ENCODE data around the gene DUSP16. TPM values are rescaled to one million over a fixed set of nuclear protein-coding genes. Genes with fewer than 3 reads are reported as not detected.

DUSP16 gene
- total RNA-seq, 4 donors from 2014 or later, result 16.2 to 23.2 (median 19.1) TPM

DNA sequence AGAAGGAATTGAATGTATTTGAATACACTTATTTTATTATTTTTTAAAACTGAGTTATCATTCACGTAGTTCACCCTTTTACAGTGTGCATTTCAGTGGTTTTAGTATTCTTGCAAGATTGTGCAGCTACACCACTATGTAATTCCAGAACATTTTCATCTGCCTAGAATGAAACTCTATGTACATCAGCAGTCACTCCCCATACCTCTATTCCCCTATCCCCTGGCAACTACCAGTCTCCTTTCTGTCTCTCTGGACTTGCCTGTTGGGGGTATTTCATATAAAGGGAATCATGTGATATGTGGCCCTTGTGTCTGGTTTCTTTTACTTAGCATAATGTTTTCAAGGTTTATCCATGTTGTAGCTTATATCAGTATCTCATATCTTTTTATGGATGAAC, 109.0 kb downstream of the DUSP16 start:
- Histone ChIP-seq H3K27ac (no peak overlapping the region), H3K9me3 (no peaks in the 10 kb centered on the region), H3K4me3 (no peak overlapping the region), H3K4me1 (peaks cover 0 to 21% (median 6%) of the 10 kb centered on the region in 4 donors), H3K27me3 (no peaks in the 10 kb centered on the region), H3K36me3 (no peaks in the 10 kb centered on the region)
- TF ChIP-seq POLR2A (IDR thresholded peaks at IDR 0.05) (no peak), EP300 (IDR thresholded peaks at IDR 0.05) (no peak)
- TF ChIP-seq, protein P1, sequence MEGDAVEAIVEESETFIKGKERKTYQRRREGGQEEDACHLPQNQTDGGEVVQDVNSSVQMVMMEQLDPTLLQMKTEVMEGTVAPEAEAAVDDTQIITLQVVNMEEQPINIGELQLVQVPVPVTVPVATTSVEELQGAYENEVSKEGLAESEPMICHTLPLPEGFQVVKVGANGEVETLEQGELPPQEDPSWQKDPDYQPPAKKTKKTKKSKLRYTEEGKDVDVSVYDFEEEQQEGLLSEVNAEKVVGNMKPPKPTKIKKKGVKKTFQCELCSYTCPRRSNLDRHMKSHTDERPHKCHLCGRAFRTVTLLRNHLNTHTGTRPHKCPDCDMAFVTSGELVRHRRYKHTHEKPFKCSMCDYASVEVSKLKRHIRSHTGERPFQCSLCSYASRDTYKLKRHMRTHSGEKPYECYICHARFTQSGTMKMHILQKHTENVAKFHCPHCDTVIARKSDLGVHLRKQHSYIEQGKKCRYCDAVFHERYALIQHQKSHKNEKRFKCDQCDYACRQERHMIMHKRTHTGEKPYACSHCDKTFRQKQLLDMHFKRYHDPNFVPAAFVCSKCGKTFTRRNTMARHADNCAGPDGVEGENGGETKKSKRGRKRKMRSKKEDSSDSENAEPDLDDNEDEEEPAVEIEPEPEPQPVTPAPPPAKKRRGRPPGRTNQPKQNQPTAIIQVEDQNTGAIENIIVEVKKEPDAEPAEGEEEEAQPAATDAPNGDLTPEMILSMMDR (IDR thresholded peaks at IDR 0.05), result no peak
- WGBS, 2 donors, result 94 to 97% methylated on average over 1 of the region's 1 CpG
- no peak for DNase-seq (ENCODE audit: low spot score in 2 of 2)

- no peak for TF ChIP-seq POLR2A (IDR thresholded peaks at IDR 0.05)
- TF ChIP-seq, protein P1 (IDR thresholded peaks at IDR 0.05), result no peak
- TF ChIP-seq EP300 (IDR thresholded peaks at IDR 0.05), result no peak
- 87 to 96% methylated on average over 21 of the region's 21 CpGs for WGBS, 2 donors
Measured at GRCh38 chr12:12452326-12452902, 110.2 kb downstream of the DUSP16 start.

DNA sequence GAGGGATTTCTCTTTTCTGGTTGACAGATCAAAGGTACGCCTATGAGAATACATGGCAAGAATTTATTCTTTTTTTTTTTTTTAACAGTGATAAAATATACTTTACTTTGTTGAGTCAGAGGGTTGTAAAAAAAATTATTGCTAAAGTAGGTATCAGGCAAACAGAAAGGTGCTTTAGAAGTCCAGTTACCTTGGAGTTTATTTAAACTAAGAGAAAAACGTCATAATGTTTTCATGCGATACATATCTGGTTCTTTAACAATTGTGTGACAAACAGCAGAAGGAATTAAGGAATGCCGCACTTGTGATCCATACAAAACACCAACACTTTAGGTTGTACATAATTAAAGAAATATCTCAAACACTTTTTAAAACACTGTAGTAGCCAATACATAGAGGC, 111.6 kb downstream of the DUSP16 start:
- Histone ChIP-seq H3K27me3 (no peaks in the 10 kb centered on the region), H3K36me3 (no peaks in the 10 kb centered on the region), H3K4me3 (no peak overlapping the region), H3K9me3 (no peaks in the 10 kb centered on the region), H3K4me1 (peaks cover 0 to 14% (median 6%) of the 10 kb centered on the region in 4 donors), H3K27ac (no peak overlapping the region)
- TF ChIP-seq EP300 (IDR thresholded peaks at IDR 0.05) (no peak), POLR2A (IDR thresholded peaks at IDR 0.05) (no peak)
- TF ChIP-seq, protein P1 (IDR thresholded peaks at IDR 0.05), result no peak
- DNase-seq (ENCODE audit: low spot score in 2 of 2), result no peak
- WGBS, 2 donors, result 97% methylated on average over 4 of the region's 4 CpGs

More at GRCh38 chr12:12452326-12452902, 110.2 kb downstream of the DUSP16 start:
- Histone ChIP-seq H3K27ac (no peak overlapping the region), H3K4me3 (no peak overlapping the region), H3K36me3 (no peaks in the 10 kb centered on the region), H3K9me3 (no peaks in the 10 kb centered on the region), H3K4me1 (peaks cover 0 to 14% (median 6%) of the 10 kb centered on the region in 4 donors), H3K27me3 (no peaks in the 10 kb centered on the region)
- no peak for DNase-seq (ENCODE audit: low spot score in 2 of 2)

DNA sequence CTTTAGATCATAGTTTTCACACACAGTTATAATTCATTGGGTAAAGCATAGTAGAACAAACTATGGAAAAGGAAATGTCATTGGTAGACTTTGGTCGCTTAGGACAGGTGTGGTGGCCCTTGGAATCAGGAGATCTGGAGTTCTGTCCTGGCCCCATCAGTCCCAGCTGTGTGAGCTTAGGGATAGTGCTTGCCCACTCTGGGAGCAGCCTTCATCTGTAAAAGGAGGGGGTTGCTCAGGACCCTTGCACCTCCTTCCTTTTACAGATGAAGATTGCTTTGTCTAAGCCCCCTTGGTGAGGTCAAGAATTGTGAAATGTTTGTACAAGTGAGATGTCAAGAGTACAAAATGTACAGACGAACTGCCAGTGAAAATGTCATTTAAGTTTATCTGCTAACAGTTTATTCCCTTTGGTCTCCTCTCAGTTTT, 112.6 kb downstream of the DUSP16 start:
- Histone ChIP-seq H3K4me3 (no peak overlapping the region), H3K27me3 (no peaks in the 10 kb centered on the region), H3K27ac (no peak overlapping the region), H3K4me1 (peaks cover 0 to 15% (median 6%) of the 10 kb centered on the region in 4 donors), H3K36me3 (no peaks in the 10 kb centered on the region), H3K9me3 (no peaks in the 10 kb centered on the region)
- no peak for DNase-seq (ENCODE audit: low spot score in 2 of 2)
- 66 to 78% methylated on average over 2 of the region's 2 CpGs for WGBS, 2 donors
- TF ChIP-seq, protein P1 (IDR thresholded peaks at IDR 0.05), result no peak
- TF ChIP-seq EP300 (IDR thresholded peaks at IDR 0.05) (no peak), POLR2A (IDR thresholded peaks at IDR 0.05) (no peak)

- no peak overlapping the region for H3K4me3 ChIP-seq
- TF ChIP-seq POLR2A (IDR thresholded peaks at IDR 0.05), result no peak
- TF ChIP-seq EP300 (IDR thresholded peaks at IDR 0.05), result no peak
- TF ChIP-seq, protein P1 (IDR thresholded peaks at IDR 0.05), result no peak
- no peaks in the 10 kb centered on the region for H3K9me3 ChIP-seq
- H3K4me1 ChIP-seq, result peaks cover 0 to 19% (median 6%) of the 10 kb centered on the region in 4 donors
- 69 to 72% methylated on average over 13 of the region's 13 CpGs for WGBS, 2 donors
- peak overlapping the region in 1 of 4 donors; percentile 17 for H3K27ac ChIP-seq
- no peaks in the 10 kb centered on the region for H3K27me3 ChIP-seq
- DNase-seq (ENCODE audit: low spot score in 2 of 2), result no peak
- H3K36me3 ChIP-seq, result no peaks in the 10 kb centered on the region
Measured at GRCh38 chr12:12449533-12450025, 113.1 kb downstream of the DUSP16 start.

Data from tibial nerve (tissue), 4 donors.